ENCODE measurements around the gene CASR. TPM values are rescaled to one million over a fixed set of nuclear protein-coding genes. Genes with fewer than 3 reads are reported as not detected.

Gene CASR
- polyA plus RNA-seq, 1 of the 3 experiments (the other 2 are of a cell fraction) = not detected

DNA sequence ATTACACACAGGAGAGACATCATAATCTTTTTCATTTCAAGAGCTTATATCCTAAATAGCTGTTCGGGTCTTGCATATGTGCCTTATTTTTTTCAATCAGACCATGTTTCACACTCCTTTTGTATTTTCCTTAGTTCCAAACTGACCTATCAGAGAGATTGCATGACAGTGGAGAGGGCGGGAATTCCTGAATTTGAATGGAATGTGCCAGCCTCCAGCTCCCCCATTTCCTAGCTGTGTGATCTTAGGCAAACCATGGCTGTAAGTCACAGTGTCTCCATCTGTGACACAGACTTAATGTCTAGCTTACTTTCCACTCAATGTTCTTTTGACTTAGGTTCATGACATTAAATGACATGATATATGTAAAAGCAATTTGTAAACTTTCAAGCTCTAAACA, 79.6 kb downstream of the CASR start:
- Histone ChIP-seq H3K4me3 (ENCODE audit: low read depth in 2 of 2, low read length in 1 of 2) (no peak overlapping the region), H3K9ac (no peak overlapping the region), H3K4me1 (ENCODE audit: control insufficient read depth in 1 of 2, insufficient read depth in 2 of 2, low read depth in 1 of 2, low read length in 1 of 2) (no peaks in the 10 kb centered on the region), H3K36me3 (replicated peaks in 1 of 2; ENCODE audit: control insufficient read depth in 1 of 2, insufficient read depth in 2 of 2, low read length in 1 of 2) (no peaks in the 10 kb centered on the region), H2AFZ (ENCODE audit: low read depth) (no peak overlapping the region), H3K27ac (ENCODE audit: low read depth in 2 of 2, low read length in 1 of 2) (no peak overlapping the region), H3K27me3 (ENCODE audit: insufficient read depth) (peaks cover 27% of the 10 kb centered on the region; the same call in 1 of the 2 replicates), H3K9me2 (no peaks in the 10 kb centered on the region), H3K9me3 (no peaks in the 10 kb centered on the region), H3K79me2 (ENCODE audit: insufficient read depth) (no peaks in the 10 kb centered on the region), H3F3A (replicated peaks; ENCODE audit: insufficient read depth) (no peaks in the 10 kb centered on the region), H3K4me2 (no peak overlapping the region), H4K20me1 (ENCODE audit: insufficient read depth) (no peaks in the 10 kb centered on the region)
- TF ChIP-seq POLR2AphosphoS5 (IDR thresholded peaks at IDR 0.05; ENCODE audit: low read depth, low read length) (no peak), TCF12 (IDR thresholded peaks at IDR 0.05) (no peak), SIN3A (IDR thresholded peaks at IDR 0.05; ENCODE audit: borderline replicate concordance, low read depth, low read length) (no peak), RAD21 (IDR thresholded peaks at IDR 0.05; ENCODE audit: low read length) (no peak), RCOR1 (IDR thresholded peaks at IDR 0.05; ENCODE audit: low read length) (no peak), ELF1 (IDR thresholded peaks at IDR 0.05) (no peak), EP300 (IDR thresholded peaks at IDR 0.05; ENCODE audit: borderline replicate concordance in 1 of 2, low read depth in 1 of 2, low read length in 1 of 2) (no peak), MXI1 (IDR thresholded peaks at IDR 0.05; ENCODE audit: low read depth, low read length) (no peak), YY1 (IDR thresholded peaks at IDR 0.05; ENCODE audit: low read depth) (no peak)
- TF ChIP-seq, protein P1, sequence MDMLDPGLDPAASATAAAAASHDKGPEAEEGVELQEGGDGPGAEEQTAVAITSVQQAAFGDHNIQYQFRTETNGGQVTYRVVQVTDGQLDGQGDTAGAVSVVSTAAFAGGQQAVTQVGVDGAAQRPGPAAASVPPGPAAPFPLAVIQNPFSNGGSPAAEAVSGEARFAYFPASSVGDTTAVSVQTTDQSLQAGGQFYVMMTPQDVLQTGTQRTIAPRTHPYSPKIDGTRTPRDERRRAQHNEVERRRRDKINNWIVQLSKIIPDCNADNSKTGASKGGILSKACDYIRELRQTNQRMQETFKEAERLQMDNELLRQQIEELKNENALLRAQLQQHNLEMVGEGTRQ (IDR thresholded peaks at IDR 0.05; ENCODE audit: borderline replicate concordance, low read depth, low read length) = no peak
- TF ChIP-seq, protein P2, sequence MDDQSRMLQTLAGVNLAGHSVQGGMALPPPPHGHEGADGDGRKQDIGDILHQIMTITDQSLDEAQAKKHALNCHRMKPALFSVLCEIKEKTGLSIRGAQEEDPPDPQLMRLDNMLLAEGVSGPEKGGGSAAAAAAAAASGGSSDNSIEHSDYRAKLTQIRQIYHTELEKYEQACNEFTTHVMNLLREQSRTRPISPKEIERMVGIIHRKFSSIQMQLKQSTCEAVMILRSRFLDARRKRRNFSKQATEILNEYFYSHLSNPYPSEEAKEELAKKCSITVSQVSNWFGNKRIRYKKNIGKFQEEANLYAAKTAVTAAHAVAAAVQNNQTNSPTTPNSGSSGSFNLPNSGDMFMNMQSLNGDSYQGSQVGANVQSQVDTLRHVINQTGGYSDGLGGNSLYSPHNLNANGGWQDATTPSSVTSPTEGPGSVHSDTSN (IDR thresholded peaks at IDR 0.05) = no peak
- DNase-seq = no peak
- CTCF ChIA-PET = interaction anchor here (1.1 kb wide), 1 partner anchor 161 kb away, joined by 3 read pairs; no protein-coding TSS in a partner anchor
- 0% methylated on average over 2 of the region's 2 CpGs for WGBS (ENCODE audit: low lambda C conversion rate)
- POLR2A ChIA-PET = interaction anchor here (0.6 kb wide), 1 partner anchor 46 kb away, joined by 6 read pairs; no protein-coding TSS in a partner anchor

DNA sequence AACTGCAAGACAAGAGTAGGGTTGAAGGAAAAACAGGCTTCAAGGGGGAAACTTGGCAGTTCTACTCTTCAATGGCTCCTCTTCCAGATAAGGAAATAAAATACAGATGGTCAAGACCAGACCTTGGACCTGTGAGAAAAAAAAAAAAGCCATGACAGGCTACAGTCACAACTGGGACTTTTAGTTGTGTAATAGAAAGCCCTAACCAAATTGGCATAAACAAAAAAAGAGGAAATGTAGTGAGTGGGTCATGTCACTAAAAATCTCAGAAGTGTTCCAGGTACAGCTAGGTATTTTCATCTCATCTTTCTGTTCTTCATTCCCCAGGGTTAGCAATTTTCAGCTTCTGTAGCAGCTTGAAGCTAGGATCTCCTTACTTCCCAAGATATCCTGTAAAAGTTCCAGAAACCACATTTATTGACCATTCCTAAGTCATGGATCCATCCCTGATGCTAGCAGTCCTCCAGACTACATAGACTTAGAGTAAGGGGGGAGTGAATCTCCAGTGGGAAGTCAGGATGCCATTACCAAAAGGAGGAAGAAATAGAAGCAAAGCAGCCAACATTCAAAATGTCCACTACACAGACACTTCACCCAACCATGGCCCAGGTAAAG, 80.6 kb downstream of the CASR start:
- H3F3A ChIP-seq (replicated peaks; ENCODE audit: insufficient read depth) = no peaks in the 10 kb centered on the region
- no peaks in the 10 kb centered on the region for H3K79me2 ChIP-seq (ENCODE audit: insufficient read depth)
- no peak overlapping the region for H3K4me3 ChIP-seq (ENCODE audit: low read depth in 2 of 2, low read length in 1 of 2)
- ChIA-PET POLR2A (no interaction called here), CTCF (no interaction called here)
- H4K20me1 ChIP-seq (ENCODE audit: insufficient read depth) = no peaks in the 10 kb centered on the region
- no peaks in the 10 kb centered on the region for H3K4me1 ChIP-seq (ENCODE audit: control insufficient read depth in 1 of 2, insufficient read depth in 2 of 2, low read depth in 1 of 2, low read length in 1 of 2)
- no peak overlapping the region for H3K4me2 ChIP-seq
- H3K27ac ChIP-seq (ENCODE audit: low read depth in 2 of 2, low read length in 1 of 2) = no peak overlapping the region
- no peaks in the 10 kb centered on the region for H3K36me3 ChIP-seq (replicated peaks in 1 of 2; ENCODE audit: control insufficient read depth in 1 of 2, insufficient read depth in 2 of 2, low read length in 1 of 2)
- no peak for DNase-seq
- peaks cover 27% of the 10 kb centered on the region; the same call in 1 of the 2 replicates for H3K27me3 ChIP-seq (ENCODE audit: insufficient read depth)
- H3K9me2 ChIP-seq = no peaks in the 10 kb centered on the region
- TF ChIP-seq RFX5 (IDR thresholded peaks at IDR 0.05; ENCODE audit: low read length) (no peak), FOXJ3 (CRISPR knock-in tag; IDR thresholded peaks at IDR 0.05) (no peak), FOXM1 (IDR thresholded peaks at IDR 0.05; ENCODE audit: low read depth) (no peak), FOSL2 (IDR thresholded peaks at IDR 0.05; ENCODE audit: borderline replicate concordance, low read depth) (no peak), SMC3 (IDR thresholded peaks at IDR 0.05; ENCODE audit: low read depth, low read length) (no peak), POLR2AphosphoS5 (IDR thresholded peaks at IDR 0.05; ENCODE audit: low read depth, low read length) (no peak), RCOR1 (IDR thresholded peaks at IDR 0.05; ENCODE audit: low read length) (no peak)
- TF ChIP-seq, protein P3, sequence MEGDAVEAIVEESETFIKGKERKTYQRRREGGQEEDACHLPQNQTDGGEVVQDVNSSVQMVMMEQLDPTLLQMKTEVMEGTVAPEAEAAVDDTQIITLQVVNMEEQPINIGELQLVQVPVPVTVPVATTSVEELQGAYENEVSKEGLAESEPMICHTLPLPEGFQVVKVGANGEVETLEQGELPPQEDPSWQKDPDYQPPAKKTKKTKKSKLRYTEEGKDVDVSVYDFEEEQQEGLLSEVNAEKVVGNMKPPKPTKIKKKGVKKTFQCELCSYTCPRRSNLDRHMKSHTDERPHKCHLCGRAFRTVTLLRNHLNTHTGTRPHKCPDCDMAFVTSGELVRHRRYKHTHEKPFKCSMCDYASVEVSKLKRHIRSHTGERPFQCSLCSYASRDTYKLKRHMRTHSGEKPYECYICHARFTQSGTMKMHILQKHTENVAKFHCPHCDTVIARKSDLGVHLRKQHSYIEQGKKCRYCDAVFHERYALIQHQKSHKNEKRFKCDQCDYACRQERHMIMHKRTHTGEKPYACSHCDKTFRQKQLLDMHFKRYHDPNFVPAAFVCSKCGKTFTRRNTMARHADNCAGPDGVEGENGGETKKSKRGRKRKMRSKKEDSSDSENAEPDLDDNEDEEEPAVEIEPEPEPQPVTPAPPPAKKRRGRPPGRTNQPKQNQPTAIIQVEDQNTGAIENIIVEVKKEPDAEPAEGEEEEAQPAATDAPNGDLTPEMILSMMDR (IDR thresholded peaks at IDR 0.05) = no peak
- no peaks in the 10 kb centered on the region for H3K9me3 ChIP-seq
- no peak overlapping the region for H2AFZ ChIP-seq (ENCODE audit: low read depth)
- no peak overlapping the region for H3K9ac ChIP-seq
